ENCODE results near the gene CHD5. TPM values are rescaled to one million over a fixed set of nuclear protein-coding genes. Genes with fewer than 3 reads are reported as not detected.

Gene CHD5
- total and polyA plus RNA-seq, 2 of the 4 experiments (the other 2 are of a cell fraction) = under 0.01 to 0.09 TPM

DNA sequence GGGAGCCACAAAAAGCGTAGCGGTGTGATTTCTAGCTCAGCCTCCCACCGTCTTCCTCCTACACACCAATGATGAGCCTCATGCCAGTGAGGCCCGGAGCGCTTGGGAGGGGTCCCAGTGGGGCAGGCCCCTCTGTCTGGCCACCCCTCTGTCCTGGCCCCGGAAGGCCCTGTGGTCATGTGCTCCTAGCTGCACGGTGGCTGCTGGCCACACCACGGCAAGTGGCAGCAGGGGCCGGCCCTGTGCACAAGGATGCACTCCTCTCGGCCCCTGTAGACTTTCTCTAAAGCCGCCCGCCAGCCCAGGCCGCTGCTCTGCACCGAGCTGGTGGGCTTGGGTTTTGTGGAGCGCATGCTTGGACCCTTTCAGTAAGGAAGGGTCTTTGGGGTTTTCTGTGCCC lies 80.8 kb downstream of the CHD5 start:
- Histone ChIP-seq H3K14ac (replicated peaks; ENCODE audit: low read depth, low read length) (no peak overlapping the region), H3K4me1 (ENCODE audit: control insufficient read depth, insufficient read depth, low read length) (no peaks in the 10 kb centered on the region; the same call in 1 of the 2 replicates), H3K9me3 (ENCODE audit: control insufficient read depth, insufficient read depth, low read length) (no peaks in the 10 kb centered on the region), H3K23ac (ENCODE audit: low read depth, low read length) (no peak overlapping the region), H3K36me3 (ENCODE audit: control insufficient read depth, insufficient read depth, low read length) (no peaks in the 10 kb centered on the region), H2BK5ac (ENCODE audit: low read depth, low read length, poor library complexity, severe bottlenecking) (no peak overlapping the region), H3K18ac (ENCODE audit: low read depth, low read length) (no peak overlapping the region), H3K27ac (ENCODE audit: insufficient read depth, low read length) (no peak overlapping the region), H4K91ac (ENCODE audit: insufficient read depth, low read depth, low read length) (no peak overlapping the region), H3K4me2 (ENCODE audit: low read depth, low read length) (no peak overlapping the region), H4K20me1 (ENCODE audit: insufficient read depth, low read length) (no peaks in the 10 kb centered on the region), H2BK120ac (ENCODE audit: low read depth, low read length) (no peak overlapping the region), H2BK20ac (ENCODE audit: low read depth, low read length) (no peak overlapping the region), H2AFZ (replicated peaks; ENCODE audit: low read length, poor library complexity) (no peak overlapping the region), H3K9ac (ENCODE audit: low read depth, low read length) (no peak overlapping the region), H4K5ac (ENCODE audit: low read depth, low read length) (no peak overlapping the region), H3K27me3 (ENCODE audit: control insufficient read depth, insufficient read depth, low read length) (peaks cover 27% of the 10 kb centered on the region; the same call in 1 of the 2 replicates), H2BK15ac (ENCODE audit: low read depth, low read length) (no peak overlapping the region), H3K79me1 (ENCODE audit: low read depth in 1 of 2, low read length in 2 of 2) (no peaks in the 10 kb centered on the region), H3K4me3 (ENCODE audit: insufficient read depth, low read depth, low read length) (no peak overlapping the region), H3K9me1 (ENCODE audit: insufficient read depth, low read length) (no peaks in the 10 kb centered on the region), H3K56ac (ENCODE audit: extremely low read depth, insufficient read depth, low read length) (no peak overlapping the region), H3K4ac (ENCODE audit: low read depth, low read length) (no peak overlapping the region), H4K8ac (ENCODE audit: low read depth in 2 of 2, low read length in 2 of 2) (no peak overlapping the region), H2AK9ac (replicated peaks; ENCODE audit: low read depth, low read length, poor library complexity) (no peak overlapping the region), H2AK5ac (ENCODE audit: low read depth, low read length) (no peak overlapping the region)
- CTCF ChIA-PET = no interaction called here
- TF ChIP-seq RFX5 (IDR thresholded peaks at IDR 0.05; ENCODE audit: low read depth, low read length) = no peak
- TF ChIP-seq, protein P1, sequence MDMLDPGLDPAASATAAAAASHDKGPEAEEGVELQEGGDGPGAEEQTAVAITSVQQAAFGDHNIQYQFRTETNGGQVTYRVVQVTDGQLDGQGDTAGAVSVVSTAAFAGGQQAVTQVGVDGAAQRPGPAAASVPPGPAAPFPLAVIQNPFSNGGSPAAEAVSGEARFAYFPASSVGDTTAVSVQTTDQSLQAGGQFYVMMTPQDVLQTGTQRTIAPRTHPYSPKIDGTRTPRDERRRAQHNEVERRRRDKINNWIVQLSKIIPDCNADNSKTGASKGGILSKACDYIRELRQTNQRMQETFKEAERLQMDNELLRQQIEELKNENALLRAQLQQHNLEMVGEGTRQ (IDR thresholded peaks at IDR 0.05; ENCODE audit: low read depth, low read length) = no peak
- no peak for TF ChIP-seq RCOR1 (IDR thresholded peaks at IDR 0.05; ENCODE audit: insufficient replicate concordance, low read length)
- 73% methylated on average over 6 of the region's 15 CpGs; no CpG with 5 or more reads in 1 of the 2 experiments for WGBS, 2 experiments (ENCODE audit: extremely low coverage in 2 of 2, insufficient read length in 1 of 2)
- POLR2A ChIA-PET (ENCODE audit: unreplicated experiment) = no interaction called here
- in situ Hi-C loops (cut with MboI; ENCODE audit: low sequenced_read_pairs) (no loop called here), intact Hi-C loops (cut with micrococcal nuclease) (no loop called here), dilution Hi-C loops (cut with HindIII; ENCODE audit: low sequenced_read_pairs, unreplicated experiment) (no loop called here)
- no TSS peak for BruUV-seq (replicated peaks)
- DNase-seq (no peak), ATAC-seq (ENCODE audit: low read depth) (no peak)

Measured in IMR-90 (cell line).